Endothelial cell of umbilical vein (primary cell): ENCODE data around the gene CFAP20. TPM values are rescaled to one million over a fixed set of nuclear protein-coding genes. Genes with fewer than 3 reads are reported as not detected.

ENCODE experiments used
- BruUV-seq: library from RNA; stranded (reverse); fragments of 400-500 nt; replicated peaks from 2 replicates; lab custom pipeline; 2021; lab: Mats Ljungman, UMichigan
- CTCF ChIA-PET: fragments of 300-600, 350-600 bp; sonication (Branson Sonifier 250); formaldehyde crosslinking; loops from one replicate; lab custom pipeline; 2021; ENCODE audit warnings: antibody characterized with exemption, inconsistent platforms; lab: Charles Lee
- POLR2A ChIA-PET: fragments of 300-600, 350-600 bp; sonication (Branson Sonifier 250); formaldehyde crosslinking; loops from one replicate; lab custom pipeline; 2021; ENCODE audit warnings: antibody characterized with exemption, inconsistent platforms; lab: Charles Lee
- DNase-seq: peaks from one replicate; pipeline ENCODE4 v3.0.0-alpha.2; 2011; ENCODE audit warnings: low read depth, low spot score
- FAIRE-seq: peaks from 2 replicates; lab custom pipeline; 2011; peaks lifted over from hg19 to GRCh38; lab: Jason Lieb, UNC
- H2AFZ ChIP-seq: 2 replicates; pipeline ENCODE4 v1.6.0; 2012; ENCODE audit warnings: low read depth, low read length, control low read depth, inconsistent platforms
- H3K27ac ChIP-seq: 2 replicates; pipeline ENCODE4 v1.5.1; 2011; ENCODE audit warnings: low read depth, mild to moderate bottlenecking, control low read depth, low read length, moderate library complexity; ENCODE audit not compliant: insufficient read depth
- H3K27me3 ChIP-seq, 2 experiments: 2 replicates each; pipeline versions ENCODE4 v1.6.0 to v1.6.1; 2011; ENCODE audit warnings: low read length in 2 of 2, mixed read lengths in 1 of 2; ENCODE audit not compliant: control insufficient read depth in 2 of 2, insufficient read depth in 2 of 2
- H3K36me3 ChIP-seq, 2 experiments: 2 replicates in 1 of 2; 3 replicates in 1 of 2; pipeline ENCODE4 v1.5.1; 2011; ENCODE audit warnings: low read length in 2 of 2, mild to moderate bottlenecking in 1 of 2, moderate library complexity in 1 of 2; ENCODE audit not compliant: control insufficient read depth in 2 of 2, insufficient read depth in 2 of 2; ENCODE audit errors: extremely low read depth in 1 of 2
- H3K4me1 ChIP-seq: 3 replicates; pipeline ENCODE4 v1.5.1; 2011; ENCODE audit warnings: mild to moderate bottlenecking, low read length; ENCODE audit not compliant: control insufficient read depth, insufficient read depth; ENCODE audit errors: extremely low read depth
- H3K4me2 ChIP-seq: 2 replicates; pipeline ENCODE4 v1.6.1; 2011; ENCODE audit warnings: low read length, control low read depth, mixed read lengths; ENCODE audit not compliant: insufficient read depth
- H3K4me3 ChIP-seq, 3 experiments: fragments of 200-600 bp in 1 of 3; sonication (generic), shearing (Covaris generic) in 1 of 3; replicated peaks in 1 of 3; 2 replicates each; pipeline ENCODE4 v1.5.1; 2011 to 2016; ENCODE audit warnings: control low read depth in 3 of 3, low read length in 3 of 3, mild to moderate bottlenecking in 2 of 3, inconsistent platforms in 1 of 3, low read depth in 1 of 3, moderate library complexity in 1 of 3; ENCODE audit not compliant: insufficient read depth in 1 of 3
- H3K79me2 ChIP-seq: 2 replicates; pipeline ENCODE4 v1.6.0; 2012; ENCODE audit warnings: low read length, inconsistent platforms; ENCODE audit not compliant: control insufficient read depth, insufficient read depth
- H3K9ac ChIP-seq: replicated peaks from 2 replicates; pipeline ENCODE3; 2011; ENCODE audit warnings: low read length, control low read depth; ENCODE audit not compliant: insufficient read depth; ENCODE audit errors: extremely low read depth
- H3K9me1 ChIP-seq: replicated peaks from 3 replicates; pipeline ENCODE4 v1.6.0; 2011; ENCODE audit warnings: mild to moderate bottlenecking, low read length; ENCODE audit not compliant: control insufficient read depth, insufficient read depth; ENCODE audit errors: extremely low read depth
- H3K9me3 ChIP-seq: replicated peaks from 2 replicates; pipeline ENCODE4 v1.5.1; 2012; ENCODE audit warnings: low read length, inconsistent platforms; ENCODE audit not compliant: control insufficient read depth, insufficient read depth
- H4K20me1 ChIP-seq: replicated peaks from 2 replicates; pipeline ENCODE3; 2011; ENCODE audit warnings: mild to moderate bottlenecking, low read length; ENCODE audit not compliant: control insufficient read depth, insufficient read depth; ENCODE audit errors: extremely low read depth
- EZH2 ChIP-seq: IDR thresholded peaks from 2 replicates; pipeline ENCODE4 v1.6.1; 2012; ENCODE audit warnings: borderline replicate concordance, low read depth, mild to moderate bottlenecking, moderate library complexity, low read length, inconsistent platforms; ENCODE audit not compliant: severe bottlenecking
- FOS ChIP-seq: IDR thresholded peaks from 2 replicates; pipeline ENCODE4 v1.6.1; 2011; ENCODE audit warnings: mild to moderate bottlenecking, low read length, moderate library complexity, borderline replicate concordance; ENCODE audit not compliant: insufficient read depth
- GATA2 ChIP-seq: IDR thresholded peaks from 2 replicates; pipeline ENCODE4 v1.7.0; 2011; ENCODE audit warnings: low read depth, mild to moderate bottlenecking, moderate library complexity, mixed read lengths, low read length; ENCODE audit not compliant: insufficient read length, insufficient read depth
- JUN ChIP-seq: IDR thresholded peaks from 2 replicates; pipeline ENCODE4 v1.6.1; 2011; ENCODE audit warnings: borderline replicate concordance, low read depth; ENCODE audit not compliant: insufficient read length, insufficient read depth
- MYC ChIP-seq: IDR thresholded peaks from one replicate; pipeline ENCODE4 v1.6.1; 2011; ENCODE audit warnings: mild to moderate bottlenecking, low read depth, low read length
- POLR2A ChIP-seq: IDR thresholded peaks from 2 replicates; pipeline ENCODE4 v1.6.1; 2012; ENCODE audit warnings: low read depth, mild to moderate bottlenecking, control low read depth, low read length
- POLR2AphosphoS5 ChIP-seq: IDR thresholded peaks from 2 replicates; pipeline ENCODE4 v1.6.1; 2012; ENCODE audit warnings: low read depth, mild to moderate bottlenecking, control low read depth, low read length, moderate library complexity; ENCODE audit not compliant: insufficient read depth
- dilution Hi-C: fragments of 300-500 bp; cut with MboI; formaldehyde crosslinking; loops from one replicate; pipeline ENCODE4 v1.15.0; 2019; ENCODE audit warnings: low sequenced_read_pairs; ENCODE audit not compliant: extremely low pct_ligation_motif_present
- intact Hi-C: fragments of 100-400 bp; cut with micrococcal nuclease; formaldehyde crosslinking; loops from one replicate; pipeline ENCODE4 v1.10.0; 2022
- polyA plus RNA-seq, 4 experiments: library from polyadenylated mRNA; depleted of rRNA in 3 of 4; stranded (reverse) in 3 of 4; unstranded in 1 of 4; fragments of >200 nt; gene quantifications; 2 replicates each; pipeline versions ENCODE4 v1.2.1 to v1.2.3, GENCODE V29; 2011 to 2012; ENCODE audit warnings: missing spikeins in 1 of 4
- total RNA-seq: library from RNA; stranded (reverse); gene quantifications from 2 replicates; pipeline ENCODE4 v1.2.3, GENCODE V29; 2021
- TF ChIP-seq, protein P1 (sequence below), 2 donors: IDR thresholded peaks; 1 replicate in 1 of 2; 2 replicates in 1 of 2; pipeline ENCODE4 v1.5.1; 2011; ENCODE audit warnings: low read length in 2 of 2, mild to moderate bottlenecking in 2 of 2, moderate library complexity in 2 of 2, control low read depth in 1 of 2, inconsistent platforms in 1 of 2, low read depth in 1 of 2; ENCODE audit not compliant: insufficient read depth in 1 of 2; ENCODE audit errors: extremely low read depth in 1 of 2
- TF ChIP-seq, protein P2 (sequence below): IDR thresholded peaks from 2 replicates; pipeline ENCODE4 v1.6.1; 2011; ENCODE audit not compliant: insufficient read depth, insufficient read length

Gene CFAP20
- total and polyA plus RNA-seq, 2 donors (not counting 3 experiments of a cell fraction or from before 2014, with no cell fraction given), result 44.7 to 70.9 TPM

DNA sequence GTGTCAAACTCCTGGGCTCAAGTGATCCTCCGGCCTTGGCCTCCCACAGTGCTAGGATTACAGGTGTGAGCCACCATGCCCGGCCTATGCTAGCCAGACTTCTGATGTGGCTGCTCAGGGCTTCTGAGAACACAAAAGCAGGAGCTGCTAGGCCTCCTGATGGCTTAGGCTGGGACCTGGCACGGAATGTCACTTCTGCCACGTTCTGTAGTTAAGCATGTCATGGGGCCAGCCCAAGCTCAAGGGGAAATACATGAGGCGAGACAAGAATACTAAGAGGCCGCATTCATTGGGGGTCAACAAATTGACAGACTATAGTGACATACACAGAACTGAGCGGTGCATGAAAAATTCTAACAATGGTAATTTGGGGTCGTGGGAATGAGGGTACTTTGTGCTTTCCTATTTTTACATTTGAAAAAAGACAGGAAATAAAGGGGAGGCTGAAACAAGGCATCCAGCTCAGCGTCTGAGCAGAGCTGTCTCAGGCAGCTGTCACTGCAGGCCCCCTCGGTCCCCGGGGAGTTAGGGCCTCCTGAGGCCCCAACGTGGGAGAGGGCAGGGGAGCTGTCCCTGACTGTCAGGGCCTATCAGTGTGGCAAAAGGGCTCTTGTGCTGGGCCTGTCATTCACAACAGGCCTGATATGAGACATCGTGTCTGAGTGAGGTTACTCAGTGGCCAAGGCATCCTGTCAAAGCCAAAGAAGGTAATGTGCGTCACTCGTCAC lies 26.4 kb downstream of the CFAP20 start:
- intact Hi-C loops (no loop called here), dilution Hi-C loops (no loop called here)
- no peak overlapping the region for H3K27ac ChIP-seq
- no peaks in the 10 kb centered on the region for H3K27me3 ChIP-seq
- no peaks in the 10 kb centered on the region for H4K20me1 ChIP-seq
- FAIRE-seq (no peak), DNase-seq (no peak)
- H3K4me2 ChIP-seq, result no peak overlapping the region
- no peaks in the 10 kb centered on the region for H3K9me1 ChIP-seq
- H3K9me3 ChIP-seq, result no peaks in the 10 kb centered on the region
- H2AFZ ChIP-seq, result no peak overlapping the region
- TF ChIP-seq, protein P1, sequence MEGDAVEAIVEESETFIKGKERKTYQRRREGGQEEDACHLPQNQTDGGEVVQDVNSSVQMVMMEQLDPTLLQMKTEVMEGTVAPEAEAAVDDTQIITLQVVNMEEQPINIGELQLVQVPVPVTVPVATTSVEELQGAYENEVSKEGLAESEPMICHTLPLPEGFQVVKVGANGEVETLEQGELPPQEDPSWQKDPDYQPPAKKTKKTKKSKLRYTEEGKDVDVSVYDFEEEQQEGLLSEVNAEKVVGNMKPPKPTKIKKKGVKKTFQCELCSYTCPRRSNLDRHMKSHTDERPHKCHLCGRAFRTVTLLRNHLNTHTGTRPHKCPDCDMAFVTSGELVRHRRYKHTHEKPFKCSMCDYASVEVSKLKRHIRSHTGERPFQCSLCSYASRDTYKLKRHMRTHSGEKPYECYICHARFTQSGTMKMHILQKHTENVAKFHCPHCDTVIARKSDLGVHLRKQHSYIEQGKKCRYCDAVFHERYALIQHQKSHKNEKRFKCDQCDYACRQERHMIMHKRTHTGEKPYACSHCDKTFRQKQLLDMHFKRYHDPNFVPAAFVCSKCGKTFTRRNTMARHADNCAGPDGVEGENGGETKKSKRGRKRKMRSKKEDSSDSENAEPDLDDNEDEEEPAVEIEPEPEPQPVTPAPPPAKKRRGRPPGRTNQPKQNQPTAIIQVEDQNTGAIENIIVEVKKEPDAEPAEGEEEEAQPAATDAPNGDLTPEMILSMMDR (IDR thresholded peaks at IDR 0.05; ENCODE audit: extremely low read depth in 1 of 2, insufficient read depth in 1 of 2, low read depth in 1 of 2, low read length in 2 of 2), result no peak
- no peak for TF ChIP-seq JUN
- no peak for TF ChIP-seq MYC
- TF ChIP-seq GATA2, result no peak
- no peak for TF ChIP-seq POLR2AphosphoS5
- no peak for TF ChIP-seq EZH2
- TF ChIP-seq, protein P2, sequence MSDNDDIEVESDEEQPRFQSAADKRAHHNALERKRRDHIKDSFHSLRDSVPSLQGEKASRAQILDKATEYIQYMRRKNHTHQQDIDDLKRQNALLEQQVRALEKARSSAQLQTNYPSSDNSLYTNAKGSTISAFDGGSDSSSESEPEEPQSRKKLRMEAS, result no peak
- TF ChIP-seq FOS, result no peak
- TF ChIP-seq POLR2A, result no peak
- H3K36me3 ChIP-seq, result no peaks in the 10 kb centered on the region
- no peak overlapping the region for H3K9ac ChIP-seq
- ChIA-PET POLR2A (interaction anchor here (0.7 kb wide), 1 partner anchor 22 kb away, joined by 5 read pairs; no protein-coding TSS in a partner anchor), CTCF (interaction anchor here (0.8 kb wide), 1 partner anchor 19 kb away, joined by 5 read pairs; no protein-coding TSS in a partner anchor)
- no TSS peak for BruUV-seq
- no peaks in the 10 kb centered on the region for H3K79me2 ChIP-seq
- no peak overlapping the region for H3K4me3 ChIP-seq
- H3K4me1 ChIP-seq, result peaks cover 3% of the 10 kb centered on the region
